Esophagus squamous epithelium (tissue), 5 donors: ENCODE results near the gene TRMT10B. TPM values are rescaled to one million over a fixed set of nuclear protein-coding genes. Genes with fewer than 3 reads are reported as not detected.

Experiments
- DNase-seq: peaks from one replicate; lab custom pipeline; 2025; lab: John Stamatoyannopoulos, UW
- H3K27ac ChIP-seq, 4 donors: fragments of 200-600 bp; sonication (generic); one replicate each; pipeline ENCODE4 v1.5.1; 2016 to 2019; ENCODE audit warnings: mild to moderate bottlenecking in 1 of 4
- H3K27me3 ChIP-seq, 4 donors: fragments of 200-600 bp; sonication (generic); 1 replicate in 3 of 4; 2 replicates in 1 of 4; pipeline versions ENCODE4 v1.5.1 to v1.6.0; 2017 to 2021; ENCODE audit warnings: antibody characterized with exemption in 1 of 4
- H3K36me3 ChIP-seq, 3 donors: fragments of 200-600 bp; sonication (generic); one replicate each; pipeline ENCODE4 v1.5.1; 2016 to 2019
- H3K4me1 ChIP-seq, 3 donors: fragments of 200-600 bp; sonication (generic); one replicate each; pipeline ENCODE4 v1.5.1; 2017 to 2019
- H3K4me3 ChIP-seq, 4 donors: fragments of 200-600 bp; sonication (generic); 1 replicate in 3 of 4; 2 replicates in 1 of 4; pipeline ENCODE4 v1.5.1; 2016 to 2019; ENCODE audit warnings: mild to moderate bottlenecking in 2 of 4, moderate library complexity in 1 of 4
- H3K9me3 ChIP-seq, 3 donors: fragments of 200-600 bp; sonication (generic); one replicate each; pipeline ENCODE4 v1.5.1; 2016 to 2019
- POLR2A ChIP-seq, 4 donors: fragments of 450-650 bp; IDR thresholded peaks; one replicate each; pipeline ENCODE4 v1.6.1; 2017; ENCODE audit warnings: antibody characterized with exemption in 4 of 4, mild to moderate bottlenecking in 4 of 4, moderate library complexity in 3 of 4
- WGBS, 2 donors: methylation state at CpG; one replicate each; pipeline ENCODE4 v1.1.5; 2018; 5-methylcytosine and 5-hydroxymethylcytosine counted together
- intact Hi-C: fragments of 100-400 bp; cut with DNase I; formaldehyde crosslinking; loops from one replicate; pipeline ENCODE4 v1.15.0; 2022
- total RNA-seq, 4 donors: library from RNA; depleted of rRNA; stranded (reverse); fragments of >200 nt; gene quantifications; one replicate each; pipeline ENCODE4 v1.1.0, GENCODE V29; 2016
- TF ChIP-seq, protein P1 (sequence below), 6 experiments: fragments of 450-650 bp in 4 of 6; fragments of 200-600 bp in 2 of 6; sonication (generic) in 2 of 6; IDR thresholded peaks; one replicate each; pipeline ENCODE4 v1.5.1; 2016 to 2019; ENCODE audit warnings: antibody characterized with exemption in 6 of 6, mild to moderate bottlenecking in 4 of 6, moderate library complexity in 4 of 6
- donor health status: DM: yes; HTN: yes; CAD: no.

Gene TRMT10B
- total RNA-seq, 4 donors from 2014 or later = 2.1 to 6.5 (median 3.0) TPM

DNA sequence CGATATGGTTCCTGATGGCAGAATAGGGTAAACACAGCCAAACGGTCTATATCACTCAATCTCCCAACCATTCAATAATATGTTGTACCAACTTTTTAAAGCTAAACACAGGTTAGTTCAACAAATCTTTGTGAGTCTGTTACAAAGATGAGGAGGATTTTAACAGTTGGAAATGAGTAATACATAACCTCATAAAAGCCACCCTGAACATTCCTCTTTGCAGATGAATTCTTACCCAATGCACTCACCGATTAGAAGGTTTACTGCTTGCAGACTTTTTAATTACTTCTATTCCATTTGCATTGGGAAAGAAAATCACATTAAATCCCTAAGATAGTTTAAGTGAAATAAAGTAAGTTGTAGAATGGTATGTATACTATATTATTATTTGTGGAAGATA, 23.3 kb upstream of the TRMT10B start:
- Histone ChIP-seq H3K4me3 (no peak overlapping the region), H3K27me3 (peaks cover 0 to 46% (median 0%) of the 10 kb centered on the region in 4 donors), H3K4me1 (no peaks in the 10 kb centered on the region), H3K27ac (no peak overlapping the region), H3K36me3 (no peaks in the 10 kb centered on the region), H3K9me3 (no peaks in the 10 kb centered on the region)
- intact Hi-C loops = no loop called here
- DNase-seq = no peak
- 73 to 80% methylated on average over 3 of the region's 3 CpGs for WGBS, 2 donors
- no peak for TF ChIP-seq POLR2A (IDR thresholded peaks at IDR 0.05)
- TF ChIP-seq, protein P1, sequence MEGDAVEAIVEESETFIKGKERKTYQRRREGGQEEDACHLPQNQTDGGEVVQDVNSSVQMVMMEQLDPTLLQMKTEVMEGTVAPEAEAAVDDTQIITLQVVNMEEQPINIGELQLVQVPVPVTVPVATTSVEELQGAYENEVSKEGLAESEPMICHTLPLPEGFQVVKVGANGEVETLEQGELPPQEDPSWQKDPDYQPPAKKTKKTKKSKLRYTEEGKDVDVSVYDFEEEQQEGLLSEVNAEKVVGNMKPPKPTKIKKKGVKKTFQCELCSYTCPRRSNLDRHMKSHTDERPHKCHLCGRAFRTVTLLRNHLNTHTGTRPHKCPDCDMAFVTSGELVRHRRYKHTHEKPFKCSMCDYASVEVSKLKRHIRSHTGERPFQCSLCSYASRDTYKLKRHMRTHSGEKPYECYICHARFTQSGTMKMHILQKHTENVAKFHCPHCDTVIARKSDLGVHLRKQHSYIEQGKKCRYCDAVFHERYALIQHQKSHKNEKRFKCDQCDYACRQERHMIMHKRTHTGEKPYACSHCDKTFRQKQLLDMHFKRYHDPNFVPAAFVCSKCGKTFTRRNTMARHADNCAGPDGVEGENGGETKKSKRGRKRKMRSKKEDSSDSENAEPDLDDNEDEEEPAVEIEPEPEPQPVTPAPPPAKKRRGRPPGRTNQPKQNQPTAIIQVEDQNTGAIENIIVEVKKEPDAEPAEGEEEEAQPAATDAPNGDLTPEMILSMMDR (IDR thresholded peaks at IDR 0.05) = no peak

DNA sequence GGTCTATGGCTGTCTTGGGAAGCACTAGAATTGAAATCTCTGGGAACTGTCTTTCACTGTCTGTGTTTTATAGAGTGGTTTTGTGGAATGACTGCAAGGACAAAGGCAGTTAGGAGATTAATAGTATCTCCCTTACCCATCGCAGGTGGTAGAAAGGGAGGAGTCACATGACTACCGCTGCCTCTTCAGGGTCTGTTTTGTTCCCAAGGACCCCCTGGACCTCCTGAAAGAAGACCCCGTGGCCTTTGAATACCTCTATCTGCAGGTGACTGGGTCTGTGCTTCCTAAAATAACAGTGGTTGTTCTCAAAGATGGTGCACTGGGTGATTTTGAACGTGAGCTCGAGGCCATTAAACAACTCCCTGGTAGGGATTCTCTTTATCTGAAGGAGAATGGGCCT, 22.8 kb upstream of the TRMT10B start:
- TF ChIP-seq, protein P1 (IDR thresholded peaks at IDR 0.05) = no peak
- TF ChIP-seq POLR2A (IDR thresholded peaks at IDR 0.05) = no peak
- 47 to 53% methylated on average over 5 of the region's 5 CpGs for WGBS, 2 donors
- intact Hi-C loops = no loop called here
- no peak overlapping the region for H3K27ac ChIP-seq
- H3K4me1 ChIP-seq = no peaks in the 10 kb centered on the region
- no peaks in the 10 kb centered on the region for H3K36me3 ChIP-seq
- peaks cover 0 to 50% (median 0%) of the 10 kb centered on the region in 4 donors for H3K27me3 ChIP-seq
- H3K4me3 ChIP-seq = no peak overlapping the region
- H3K9me3 ChIP-seq = no peaks in the 10 kb centered on the region
- no peak for DNase-seq

DNA sequence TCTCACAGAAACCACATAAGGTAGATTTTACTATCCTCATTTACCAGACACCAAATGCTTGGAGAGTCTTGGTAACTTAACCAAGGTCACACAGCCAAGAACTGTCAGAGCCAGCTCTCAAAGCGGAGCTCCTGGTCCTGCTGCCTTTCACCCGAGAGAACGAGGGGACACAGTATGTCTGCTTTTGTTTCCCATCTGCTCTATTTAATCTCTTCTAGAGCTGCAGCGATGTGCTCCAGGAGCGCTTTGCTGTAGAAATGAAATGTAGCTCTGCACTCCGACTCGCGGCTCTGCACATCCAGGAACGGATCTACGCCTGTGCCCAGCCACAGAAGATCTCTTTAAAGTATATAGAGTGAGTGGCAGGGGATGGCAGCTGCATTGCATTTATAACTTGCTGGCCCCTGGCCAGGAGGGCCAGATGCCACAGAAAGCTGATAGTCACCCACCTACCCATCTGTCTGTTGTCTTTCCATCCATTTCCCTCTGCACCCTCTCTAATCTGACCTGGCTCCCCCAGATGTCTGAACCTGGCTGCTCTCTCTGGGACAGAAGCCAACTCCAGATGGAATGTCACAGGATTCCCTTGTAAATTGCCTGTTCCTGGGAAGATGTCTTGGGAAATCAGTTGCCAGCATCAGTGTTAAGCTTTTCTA, 21.4 kb upstream of the TRMT10B start:
- Histone ChIP-seq H3K27ac (no peak overlapping the region), H3K4me3 (no peak overlapping the region), H3K9me3 (no peaks in the 10 kb centered on the region), H3K36me3 (no peaks in the 10 kb centered on the region), H3K27me3 (peaks cover 0 to 40% (median 0%) of the 10 kb centered on the region in 4 donors), H3K4me1 (no peaks in the 10 kb centered on the region)
- intact Hi-C loops = no loop called here
- DNase-seq = no peak
- 72 to 85% methylated on average over 10 of the region's 10 CpGs for WGBS, 2 donors
- no peak for TF ChIP-seq POLR2A (IDR thresholded peaks at IDR 0.05)
- TF ChIP-seq, protein P1 (IDR thresholded peaks at IDR 0.05) = no peak

DNA sequence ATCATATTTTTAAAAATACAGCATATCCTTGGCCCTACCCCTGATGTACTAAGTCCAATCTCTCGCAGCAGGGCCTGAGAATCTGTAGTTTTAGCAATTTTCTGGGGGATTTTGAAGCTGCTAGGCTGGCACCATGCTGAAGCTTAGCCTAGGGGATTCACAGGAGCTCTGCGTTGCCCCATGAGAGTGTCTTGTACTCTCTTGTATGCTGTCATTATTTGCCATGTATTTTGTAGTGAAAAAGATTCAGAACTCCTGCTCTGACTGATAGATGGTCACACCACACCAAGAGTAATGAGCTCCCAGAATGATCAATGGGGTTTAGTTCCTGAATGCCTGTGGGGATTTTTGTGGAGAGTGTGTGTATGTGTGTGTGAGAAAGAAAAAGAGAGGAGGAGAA, 20.7 kb upstream of the TRMT10B start:
- Histone ChIP-seq H3K9me3 (no peaks in the 10 kb centered on the region), H3K36me3 (no peaks in the 10 kb centered on the region), H3K4me3 (no peak overlapping the region), H3K27me3 (peaks cover 0 to 38% (median 0%) of the 10 kb centered on the region in 4 donors), H3K27ac (no peak overlapping the region), H3K4me1 (no peaks in the 10 kb centered on the region)
- no peak for TF ChIP-seq POLR2A (IDR thresholded peaks at IDR 0.05)
- 60 to 85% methylated on average over 1 to 2 of the region's 2 CpGs for WGBS, 2 donors
- intact Hi-C loops = no loop called here
- no peak for DNase-seq

DNA sequence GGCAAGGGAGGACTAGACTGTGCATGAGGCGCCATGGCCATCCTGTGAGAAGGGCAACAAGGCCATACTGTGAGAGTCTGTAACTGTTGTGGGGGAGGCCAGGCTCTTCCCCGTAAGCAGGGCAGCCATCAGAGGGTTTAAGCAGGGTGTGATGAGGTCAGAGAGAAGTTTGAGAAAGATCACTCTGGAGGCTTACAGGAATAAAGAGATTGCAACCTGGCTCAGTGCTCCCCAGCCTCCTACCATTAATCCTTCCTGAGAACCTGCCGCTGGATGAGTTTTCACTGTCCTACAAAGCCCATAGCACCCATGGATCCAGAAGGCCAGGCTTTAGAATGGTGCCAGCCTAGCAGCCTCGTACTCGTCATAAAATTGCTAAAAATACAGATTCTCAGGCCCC, 14.4 kb upstream of the TRMT10B start:
- DNase-seq = no peak
- intact Hi-C loops = no loop called here
- H3K36me3 ChIP-seq = no peaks in the 10 kb centered on the region
- H3K4me1 ChIP-seq = no peaks in the 10 kb centered on the region
- TF ChIP-seq POLR2A (IDR thresholded peaks at IDR 0.05) = no peak
- TF ChIP-seq, protein P1 (IDR thresholded peaks at IDR 0.05) = no peak
- H3K27me3 ChIP-seq = peaks cover 0 to 5% (median 0%) of the 10 kb centered on the region in 4 donors
- WGBS, 2 donors = 71 to 87% methylated on average over 5 of the region's 5 CpGs
- H3K27ac ChIP-seq = no peak overlapping the region
- H3K4me3 ChIP-seq = no peak overlapping the region
- H3K9me3 ChIP-seq = no peaks in the 10 kb centered on the region
